Measurements from ENCODE around the gene AOC3. TPM values are rescaled to one million over a fixed set of nuclear protein-coding genes. Genes with fewer than 3 reads are reported as not detected.
A peak's percentile ranks its signal among the peaks of the same experiment; 100 is the strongest.

AOC3 gene
- total RNA-seq, 4 donors from 2014 or later, result 3.3 to 24.0 (median 6.6) TPM

GRCh38 chr17:42833767-42834422 lies 17.1 kb upstream of the AOC3 start:
- 6 to 12% methylated on average over 6 to 11 of the region's 18 CpGs for WGBS, 2 donors

DNA sequence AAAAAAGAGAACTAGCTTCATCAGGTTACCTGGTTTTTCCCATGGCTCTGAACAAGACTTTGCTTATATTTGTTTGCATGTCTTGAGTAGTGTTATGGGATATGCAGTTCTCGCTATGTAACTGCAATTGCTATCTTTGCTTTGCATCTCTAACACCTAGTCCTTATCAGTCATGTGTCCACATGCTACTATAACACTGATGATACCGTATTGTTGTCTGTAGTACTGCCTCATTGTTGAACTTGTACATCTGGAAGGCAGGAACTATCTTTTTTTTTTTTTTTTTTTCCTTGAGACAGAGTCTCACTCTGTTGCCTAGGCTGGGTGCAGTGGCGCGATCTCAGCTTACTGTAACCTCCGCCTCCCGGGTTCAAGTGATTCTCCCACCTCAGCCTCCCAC lies 15.3 kb upstream of the AOC3 start:
- 93 to 94% methylated on average over 6 of the region's 6 CpGs for WGBS, 2 donors
- Histone ChIP-seq H3K4me3 (no peak overlapping the region), H3K27ac (no peak overlapping the region), H3K36me3 (peaks cover 8 to 60% (median 27%) of the 10 kb centered on the region in 3 donors), H3K9me3 (no peaks in the 10 kb centered on the region), H3K27me3 (no peaks in the 10 kb centered on the region), H3K4me1 (peaks cover 0 to 31% (median 16%) of the 10 kb centered on the region in 3 donors)
- TF ChIP-seq, protein P1, sequence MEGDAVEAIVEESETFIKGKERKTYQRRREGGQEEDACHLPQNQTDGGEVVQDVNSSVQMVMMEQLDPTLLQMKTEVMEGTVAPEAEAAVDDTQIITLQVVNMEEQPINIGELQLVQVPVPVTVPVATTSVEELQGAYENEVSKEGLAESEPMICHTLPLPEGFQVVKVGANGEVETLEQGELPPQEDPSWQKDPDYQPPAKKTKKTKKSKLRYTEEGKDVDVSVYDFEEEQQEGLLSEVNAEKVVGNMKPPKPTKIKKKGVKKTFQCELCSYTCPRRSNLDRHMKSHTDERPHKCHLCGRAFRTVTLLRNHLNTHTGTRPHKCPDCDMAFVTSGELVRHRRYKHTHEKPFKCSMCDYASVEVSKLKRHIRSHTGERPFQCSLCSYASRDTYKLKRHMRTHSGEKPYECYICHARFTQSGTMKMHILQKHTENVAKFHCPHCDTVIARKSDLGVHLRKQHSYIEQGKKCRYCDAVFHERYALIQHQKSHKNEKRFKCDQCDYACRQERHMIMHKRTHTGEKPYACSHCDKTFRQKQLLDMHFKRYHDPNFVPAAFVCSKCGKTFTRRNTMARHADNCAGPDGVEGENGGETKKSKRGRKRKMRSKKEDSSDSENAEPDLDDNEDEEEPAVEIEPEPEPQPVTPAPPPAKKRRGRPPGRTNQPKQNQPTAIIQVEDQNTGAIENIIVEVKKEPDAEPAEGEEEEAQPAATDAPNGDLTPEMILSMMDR (IDR thresholded peaks at IDR 0.05), result no peak
- TF ChIP-seq POLR2A (IDR thresholded peaks at IDR 0.05), result no peak
- no peak for DNase-seq
- intact Hi-C loops (cut with DNase I), result no loop called here

More at GRCh38 chr17:42833767-42834422, 17.1 kb upstream of the AOC3 start:
- TF ChIP-seq, protein P1 (IDR thresholded peaks at IDR 0.05), result no peak
- TF ChIP-seq POLR2A (IDR thresholded peaks at IDR 0.05), result no peak
- no peaks in the 10 kb centered on the region for H3K27me3 ChIP-seq
- H3K4me1 ChIP-seq, result peaks cover 0 to 31% (median 16%) of the 10 kb centered on the region in 3 donors
- intact Hi-C loops (cut with DNase I), result no loop called here
- H3K36me3 ChIP-seq, result peaks cover 5 to 42% (median 24%) of the 10 kb centered on the region in 3 donors
- DNase-seq, result no peak
- H3K27ac ChIP-seq, result peak overlapping the region; percentile 82 to 92 (median 92)
- H3K9me3 ChIP-seq, result no peaks in the 10 kb centered on the region
- peak overlapping the region; percentile 91 to 95 (median 94) for H3K4me3 ChIP-seq

DNA sequence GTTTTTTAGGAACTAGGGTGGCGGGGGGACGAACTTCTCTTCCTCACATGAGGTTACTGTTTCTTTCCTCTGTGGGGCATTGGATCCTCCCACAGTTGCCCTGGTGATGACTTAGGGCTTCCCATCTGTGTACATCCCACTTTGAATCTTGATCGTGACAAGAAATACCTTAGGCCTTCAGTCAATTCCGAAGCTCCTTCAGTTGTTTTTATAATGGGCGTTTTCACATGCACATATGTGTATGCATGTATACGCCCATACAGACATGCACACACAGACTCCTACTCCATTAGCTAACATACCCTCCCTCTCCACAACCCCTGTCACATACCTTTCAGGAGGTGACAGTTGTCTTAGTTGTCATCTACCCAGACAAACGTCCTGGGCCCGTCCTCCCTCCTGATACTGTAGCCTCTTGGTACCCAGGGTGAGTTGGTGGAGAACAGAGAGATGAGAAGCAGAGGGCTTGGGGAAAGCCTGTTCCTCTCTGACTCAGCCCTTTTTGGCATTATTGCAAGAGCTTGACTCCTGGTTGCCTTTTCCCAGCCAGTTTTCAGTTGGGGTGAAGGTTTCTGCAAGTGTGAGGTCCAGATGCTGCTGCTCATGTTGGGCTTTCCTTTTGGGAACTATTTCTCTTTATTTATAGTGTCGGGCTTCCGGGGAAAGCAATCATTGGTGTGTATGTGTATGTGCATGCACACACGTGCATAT lies 8.9 kb upstream of the AOC3 start:
- Histone ChIP-seq H3K36me3 (peaks cover 14 to 88% (median 37%) of the 10 kb centered on the region in 3 donors), H3K27me3 (no peaks in the 10 kb centered on the region), H3K4me1 (peaks cover 0 to 31% (median 8%) of the 10 kb centered on the region in 3 donors), H3K4me3 (no peak overlapping the region), H3K27ac (no peak overlapping the region), H3K9me3 (no peaks in the 10 kb centered on the region)
- TF ChIP-seq, protein P1 (IDR thresholded peaks at IDR 0.05), result no peak
- no peak for TF ChIP-seq POLR2A (IDR thresholded peaks at IDR 0.05)
- intact Hi-C loops (cut with DNase I), result loop anchor here (10.0 kb wide), 1 partner anchor 93 kb away; no protein-coding TSS in a partner anchor
- DNase-seq, result no peak
- WGBS, 2 donors, result 59 to 69% methylated on average over 11 of the region's 11 CpGs

DNA sequence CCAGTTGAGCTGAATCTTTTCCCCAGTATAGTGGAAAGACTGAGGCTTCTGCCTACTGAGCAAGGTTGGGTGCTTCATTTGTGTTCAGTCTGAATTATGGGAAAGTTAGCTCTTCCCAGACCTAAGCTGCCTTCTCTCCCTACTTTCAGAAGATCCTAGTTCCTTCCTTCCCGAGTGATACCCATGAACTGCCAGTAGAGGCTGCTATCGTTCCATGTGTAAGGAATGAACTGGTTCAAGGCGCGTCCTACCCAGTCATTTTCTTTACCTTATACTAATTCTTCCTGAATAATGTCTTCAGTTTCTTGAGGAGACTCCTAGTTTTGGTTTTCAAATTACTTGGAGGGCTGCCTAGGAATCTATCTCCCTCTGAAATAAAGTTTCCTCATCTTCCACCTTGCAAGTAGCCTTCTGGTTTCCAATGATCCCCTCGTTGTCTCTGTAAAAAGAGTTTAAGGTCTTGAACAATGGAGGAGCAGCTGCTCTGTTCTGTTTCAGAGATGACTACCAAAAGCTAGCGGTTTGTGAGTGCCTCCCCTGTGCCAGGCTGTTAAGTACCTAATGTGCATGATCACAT lies 7.6 kb upstream of the AOC3 start:
- TF ChIP-seq POLR2A (IDR thresholded peaks at IDR 0.05), result no peak
- TF ChIP-seq, protein P1 (IDR thresholded peaks at IDR 0.05), result peak; percentile 49 to 90 (median 84)
- no peak for DNase-seq
- Histone ChIP-seq H3K27me3 (no peaks in the 10 kb centered on the region), H3K4me1 (peaks cover 0 to 35% (median 11%) of the 10 kb centered on the region in 3 donors), H3K36me3 (peaks cover 13 to 75% (median 24%) of the 10 kb centered on the region in 3 donors), H3K27ac (peak overlapping the region in 3 of 4 donors; percentile 23 to 47 (median 32)), H3K9me3 (no peaks in the 10 kb centered on the region), H3K4me3 (no peak overlapping the region)
- 33 to 34% methylated on average over 6 of the region's 6 CpGs for WGBS, 2 donors
- intact Hi-C loops (cut with DNase I), result loop anchor here (10.0 kb wide), 1 partner anchor 91 kb away; no protein-coding TSS in a partner anchor

All from esophagus squamous epithelium (tissue), 5 donors.